HG02943 (cell line): ENCODE measurements around the gene ARRDC4.
"Not testable (repeated sequence)": the region's sequence is repeated elsewhere in the genome, so short reads cannot be mapped to it uniquely, and the experiment has no call there.

ENCODE experiments used
- ATAC-seq: cut with Tn5 transposase; IDR thresholded peaks from one replicate; pipeline ENCODE4 v1.9.1; 2021; ENCODE audit warnings: mild to moderate bottlenecking, low read depth, moderate library complexity; ENCODE audit not compliant: unreplicated experiment

ARRDC4 gene

GRCh38 chr15:97966246-97966645 lies 5.7 kb downstream of the ARRDC4 start:
- no peak for ATAC-seq

- ATAC-seq = no peak
Observed at GRCh38 chr15:97966924-97967620, 6.6 kb downstream of the ARRDC4 start.

DNA sequence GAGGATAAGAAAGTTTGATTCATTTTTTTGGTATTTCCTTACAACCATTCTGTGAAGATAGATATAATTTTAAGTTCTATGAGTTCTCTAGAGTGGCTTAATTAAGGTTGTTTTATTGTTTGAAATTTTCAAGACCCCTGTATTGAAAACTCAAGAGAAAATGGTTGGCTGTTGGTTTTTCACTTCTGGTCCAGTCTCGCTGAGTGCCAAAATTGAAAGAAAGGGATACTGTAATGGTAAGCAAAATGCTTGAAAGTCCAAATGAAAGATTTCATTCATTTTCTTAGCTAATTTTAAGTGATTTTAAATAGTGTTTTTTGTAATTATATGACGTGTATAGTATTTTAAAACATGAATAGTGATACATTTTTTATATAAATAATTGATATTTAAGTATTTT lies 7.4 kb downstream of the ARRDC4 start:
- ATAC-seq = no peak

DNA sequence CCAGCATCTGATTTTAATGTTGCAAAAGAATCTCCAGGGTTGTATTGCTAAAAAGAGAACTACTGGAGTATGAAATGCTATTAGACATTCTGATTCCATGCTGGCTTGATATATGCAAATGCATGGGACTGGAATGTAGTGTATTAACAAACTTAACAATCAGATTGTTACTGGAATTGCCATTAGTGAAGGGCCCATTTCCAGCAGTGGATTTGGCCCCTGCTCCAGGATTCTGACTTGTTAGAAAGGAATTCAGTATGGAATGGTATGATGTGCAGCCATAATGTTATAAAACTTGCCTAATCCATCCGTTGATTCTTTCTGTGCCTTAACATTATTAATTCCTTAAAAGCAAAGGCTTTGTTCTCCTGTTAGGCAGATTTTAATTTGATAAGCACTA lies 7.9 kb downstream of the ARRDC4 start:
- ATAC-seq = no peak

- no peak for ATAC-seq
Observed at GRCh38 chr15:97972366-97972765, 11.9 kb downstream of the ARRDC4 start.

DNA sequence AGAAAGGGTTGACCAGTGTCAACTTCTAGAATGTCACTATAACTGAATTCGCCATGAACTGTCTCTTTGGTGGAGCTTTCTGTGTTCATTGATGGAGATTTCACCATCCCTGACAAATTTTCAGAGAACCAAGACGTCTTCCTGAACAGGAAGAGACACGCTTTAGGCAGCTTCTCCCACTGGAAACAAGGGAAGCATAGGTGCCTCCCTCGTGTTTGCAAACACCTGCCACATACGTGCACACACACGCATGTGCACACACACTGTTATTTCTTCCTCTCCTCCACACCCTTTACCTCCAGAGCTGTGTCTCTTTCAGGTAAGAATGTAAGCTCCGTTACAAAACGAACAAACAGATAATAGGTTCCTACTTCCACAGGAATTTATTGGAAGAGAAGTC lies 15.6 kb downstream of the ARRDC4 start:
- no peak for ATAC-seq

GRCh38 chr15:97976766-97977503 lies 16.4 kb downstream of the ARRDC4 start:
- ATAC-seq = no peak

GRCh38 chr15:97977734-97978133 lies 17.2 kb downstream of the ARRDC4 start:
- no peak for ATAC-seq

DNA sequence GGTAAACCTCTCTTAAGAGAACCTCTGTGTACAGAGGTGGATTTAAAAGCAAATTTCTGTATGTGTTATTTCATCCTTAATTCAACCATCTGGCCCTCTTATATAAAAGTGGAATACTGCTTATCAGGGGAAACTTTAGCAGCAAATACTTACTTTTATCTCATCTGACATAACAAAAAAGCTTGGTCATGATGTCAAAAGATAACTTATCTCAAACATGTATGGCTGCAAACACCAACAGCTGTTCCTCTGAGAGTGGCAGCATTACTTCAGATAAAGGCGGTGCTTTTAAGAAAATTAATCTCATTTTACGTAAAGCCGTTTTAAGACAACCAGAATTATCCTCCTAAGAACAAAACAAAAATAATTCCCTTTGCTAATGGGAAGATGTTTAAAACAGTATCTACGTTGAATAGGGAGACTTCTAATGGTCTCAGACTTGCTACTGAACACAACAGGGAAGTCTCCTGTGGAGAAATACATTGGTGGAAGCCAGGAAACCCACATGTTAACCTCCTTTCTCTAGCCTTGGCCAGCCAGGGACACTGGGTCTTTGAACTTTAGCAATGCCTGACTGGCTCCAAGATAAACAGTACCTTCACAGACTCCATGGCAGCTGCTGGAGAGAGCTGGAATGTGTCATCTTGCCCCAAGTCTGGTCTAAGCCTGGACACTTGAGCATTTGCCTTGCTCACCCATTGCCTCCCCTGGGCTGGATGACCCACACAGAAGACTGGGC lies 18.1 kb downstream of the ARRDC4 start:
- ATAC-seq = no peak

GRCh38 chr15:97979140-97979520 lies 18.6 kb downstream of the ARRDC4 start:
- ATAC-seq = no peak

DNA sequence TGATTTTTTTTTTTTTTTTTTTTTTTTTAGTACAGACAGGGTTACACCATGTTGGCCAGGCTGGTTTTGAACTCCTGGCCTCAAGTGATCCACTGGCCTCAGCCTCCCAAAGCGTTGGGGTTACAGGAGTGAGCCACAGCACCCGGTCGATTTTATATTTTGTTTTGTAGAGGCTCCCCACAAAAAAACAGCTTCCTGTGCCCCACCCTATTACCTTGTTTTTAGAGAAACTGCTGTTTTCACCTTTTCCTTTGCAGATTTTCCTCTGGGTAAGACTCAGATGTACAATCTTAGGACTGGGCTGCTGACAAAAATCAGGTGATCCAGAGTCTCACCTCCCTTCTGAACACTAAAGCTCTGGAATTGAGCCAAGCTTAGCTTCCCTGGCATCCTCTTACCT lies 20.6 kb downstream of the ARRDC4 start:
- no peak for ATAC-seq

DNA sequence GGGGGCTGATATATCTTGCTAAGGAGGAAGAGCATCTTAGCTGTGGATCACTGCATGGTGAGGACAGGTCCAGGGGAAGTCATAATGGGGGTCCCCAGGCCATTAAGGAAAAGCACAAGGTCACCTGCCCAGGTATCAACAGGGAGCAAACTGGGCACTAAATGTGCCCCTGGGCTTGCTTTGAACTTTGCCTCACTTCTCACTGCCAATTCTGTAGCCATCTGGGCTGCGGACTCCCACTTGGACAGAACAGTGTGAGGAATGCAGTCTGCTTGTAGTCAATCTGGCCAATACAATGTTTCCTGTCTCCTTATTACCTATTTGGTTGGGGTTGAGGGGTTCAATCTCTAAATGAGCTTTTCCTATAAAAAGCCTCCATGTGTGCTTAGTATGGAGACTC lies 21.3 kb downstream of the ARRDC4 start:
- no peak for ATAC-seq

DNA sequence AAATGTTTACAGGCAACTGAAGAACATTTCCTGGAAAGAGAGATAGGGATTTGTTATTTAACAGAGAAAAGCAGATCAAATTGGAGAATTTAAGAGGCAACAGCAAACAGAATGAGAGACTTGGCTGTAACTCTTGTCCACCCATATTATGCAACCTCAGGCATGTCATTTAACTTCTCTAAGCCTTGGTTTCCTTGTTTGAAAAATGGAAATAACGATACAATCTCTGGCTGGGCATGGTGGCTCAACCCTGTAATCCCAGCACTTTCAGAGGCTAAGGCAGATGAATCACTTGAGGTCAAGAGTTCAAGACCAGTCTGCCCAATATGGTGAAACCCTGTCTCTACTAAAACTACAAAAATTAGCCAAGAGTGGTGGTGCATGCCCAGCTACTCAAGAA lies 23.7 kb downstream of the ARRDC4 start:
- ATAC-seq = no peak

DNA sequence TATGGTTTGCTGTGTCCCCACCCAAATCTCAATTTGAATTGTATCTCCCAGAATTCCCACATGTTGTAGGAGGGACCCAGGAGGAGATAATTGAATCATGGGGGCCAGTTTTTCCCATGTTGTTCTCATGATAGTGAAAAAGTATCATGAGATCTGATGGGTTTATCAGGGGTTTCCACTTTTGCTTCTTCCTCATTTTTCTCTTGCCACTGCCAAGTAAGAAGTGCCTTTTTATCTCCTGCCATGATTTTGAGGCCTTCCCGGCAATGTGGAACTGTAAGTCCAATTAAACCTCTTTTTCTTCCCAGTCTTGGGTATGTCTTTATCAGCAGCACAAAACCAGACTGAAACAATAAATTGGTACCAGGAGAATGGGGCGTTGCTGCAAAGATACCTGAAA lies 25.5 kb downstream of the ARRDC4 start:
- ATAC-seq = not testable (repeated sequence)

- ATAC-seq = no peak
Observed at GRCh38 chr15:97986781-97987180, 26.3 kb downstream of the ARRDC4 start.

GRCh38 chr15:97989299-97989698 lies 28.8 kb downstream of the ARRDC4 start:
- no peak for ATAC-seq

DNA sequence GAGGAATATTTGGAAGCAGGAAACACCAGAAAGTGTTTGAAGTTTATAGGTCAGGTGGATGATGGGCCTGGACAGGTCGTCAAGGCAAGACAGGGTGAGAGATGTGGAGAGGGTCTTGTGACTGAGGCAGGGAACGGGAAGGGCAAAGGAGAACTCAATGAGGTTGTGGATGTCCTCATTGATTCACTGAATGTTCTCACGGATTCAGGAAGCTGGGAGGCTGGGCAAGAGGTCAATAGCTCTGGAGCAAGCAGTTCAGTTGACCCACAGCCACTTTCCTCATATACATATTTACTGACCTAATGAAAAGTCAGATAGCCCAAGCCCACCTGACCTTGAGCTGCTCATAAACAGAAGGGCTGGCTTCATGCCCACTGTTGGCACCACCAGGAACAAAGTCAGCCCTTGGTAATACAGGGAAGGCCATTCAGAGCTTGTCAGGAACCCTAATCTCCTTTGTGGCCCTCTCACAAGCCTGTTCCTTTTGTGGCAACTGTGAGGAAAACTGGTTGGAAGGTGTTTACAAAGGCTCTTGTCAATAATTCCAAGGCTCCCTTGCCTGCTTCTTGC lies 31.6 kb downstream of the ARRDC4 start:
- ATAC-seq = no peak

DNA sequence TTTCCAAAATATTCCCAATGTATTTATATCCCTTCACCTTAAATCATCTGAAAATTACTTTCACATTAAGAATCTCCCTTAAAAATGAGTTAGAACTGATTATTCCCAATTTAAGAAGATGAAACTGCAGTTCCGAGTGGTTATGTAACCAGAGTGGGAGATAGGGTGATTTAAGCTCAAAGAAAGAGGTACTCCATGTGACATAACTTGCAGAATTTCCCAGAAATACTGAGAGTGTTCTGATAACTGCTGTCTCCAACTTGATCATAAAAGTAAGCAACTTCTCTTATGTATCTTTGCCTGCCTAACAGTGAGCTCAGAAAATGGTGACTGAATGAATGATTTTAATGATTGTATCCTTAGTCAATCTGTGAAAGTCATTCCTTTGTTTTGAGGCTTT lies 32.3 kb downstream of the ARRDC4 start:
- ATAC-seq = no peak

DNA sequence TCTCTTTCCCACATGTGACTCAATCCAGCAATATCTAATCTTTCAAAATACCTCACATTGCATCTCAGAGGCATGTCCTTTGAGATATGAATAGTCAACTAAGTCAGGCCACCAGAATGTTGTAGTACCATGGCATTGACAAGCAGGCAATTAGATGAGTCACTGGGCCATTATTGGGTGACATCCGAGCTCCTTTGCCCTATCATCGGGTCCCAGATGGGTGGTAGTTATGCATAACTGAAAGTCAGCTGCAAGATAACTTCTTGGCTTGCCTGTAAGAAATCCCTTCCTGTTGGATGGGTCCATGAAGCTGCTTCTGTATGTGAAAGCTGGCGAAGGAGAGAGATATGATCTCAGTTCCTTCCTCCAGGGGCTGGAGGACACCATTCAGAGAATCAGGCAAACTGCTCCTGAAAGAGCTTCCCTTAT lies 32.8 kb downstream of the ARRDC4 start:
- ATAC-seq = no peak

- no peak for ATAC-seq
Observed at GRCh38 chr15:97994236-97994635, 33.7 kb downstream of the ARRDC4 start.

- ATAC-seq = no peak
Observed at GRCh38 chr15:97995192-97995591, 34.7 kb downstream of the ARRDC4 start.
